GM23338 (cell line): ENCODE measurements around the gene ATP10A.

Source experiments
- EZH2phosphoT487 ChIP-seq: fragments of 200-600 bp; sonication (generic); IDR thresholded peaks from one replicate; pipeline ENCODE4 v1.8.1; 2018; ENCODE audit warnings: antibody characterized with exemption; ENCODE audit not compliant: unreplicated experiment
- POLR2AphosphoS5 ChIP-seq: IDR thresholded peaks from 2 replicates; pipeline ENCODE4 v1.6.1; 2016; ENCODE audit warnings: antibody characterized with exemption, low read depth
- TF ChIP-seq, protein P1 (sequence below), 2 experiments: fragments of 200-600 bp in 1 of 2; sonication (generic) in 1 of 2; conservative IDR thresholded peaks; 2 replicates each; pipeline versions ENCODE4 v1.5.1 to v1.6.1; 2016 to 2017; ENCODE audit warnings: antibody characterized with exemption in 2 of 2, low read depth in 2 of 2, mild to moderate bottlenecking in 2 of 2, moderate library complexity in 1 of 2

DNA sequence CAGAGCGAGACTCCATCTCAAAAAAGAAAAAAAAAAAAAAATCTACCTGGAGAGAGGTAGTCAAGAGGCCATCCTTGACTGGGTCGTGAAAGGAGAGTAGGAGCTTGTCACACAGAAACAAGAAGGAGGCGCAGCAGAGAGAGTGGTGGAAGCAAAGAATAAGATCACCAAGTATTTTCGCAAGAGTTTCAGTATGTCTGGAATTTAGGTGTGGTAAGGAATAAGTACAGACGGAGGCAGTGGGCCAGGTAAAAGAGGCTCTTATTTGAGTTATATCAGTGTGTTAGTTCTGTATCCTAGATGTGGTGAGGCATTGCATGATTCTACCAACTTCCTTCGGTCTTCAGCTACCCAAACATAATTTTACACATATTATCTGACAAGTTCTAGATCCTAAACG lies 14.6 kb upstream of the ATP10A start:
- TF ChIP-seq EZH2phosphoT487 (no peak), POLR2AphosphoS5 (no peak)
- TF ChIP-seq, protein P1, sequence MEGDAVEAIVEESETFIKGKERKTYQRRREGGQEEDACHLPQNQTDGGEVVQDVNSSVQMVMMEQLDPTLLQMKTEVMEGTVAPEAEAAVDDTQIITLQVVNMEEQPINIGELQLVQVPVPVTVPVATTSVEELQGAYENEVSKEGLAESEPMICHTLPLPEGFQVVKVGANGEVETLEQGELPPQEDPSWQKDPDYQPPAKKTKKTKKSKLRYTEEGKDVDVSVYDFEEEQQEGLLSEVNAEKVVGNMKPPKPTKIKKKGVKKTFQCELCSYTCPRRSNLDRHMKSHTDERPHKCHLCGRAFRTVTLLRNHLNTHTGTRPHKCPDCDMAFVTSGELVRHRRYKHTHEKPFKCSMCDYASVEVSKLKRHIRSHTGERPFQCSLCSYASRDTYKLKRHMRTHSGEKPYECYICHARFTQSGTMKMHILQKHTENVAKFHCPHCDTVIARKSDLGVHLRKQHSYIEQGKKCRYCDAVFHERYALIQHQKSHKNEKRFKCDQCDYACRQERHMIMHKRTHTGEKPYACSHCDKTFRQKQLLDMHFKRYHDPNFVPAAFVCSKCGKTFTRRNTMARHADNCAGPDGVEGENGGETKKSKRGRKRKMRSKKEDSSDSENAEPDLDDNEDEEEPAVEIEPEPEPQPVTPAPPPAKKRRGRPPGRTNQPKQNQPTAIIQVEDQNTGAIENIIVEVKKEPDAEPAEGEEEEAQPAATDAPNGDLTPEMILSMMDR (conservative IDR thresholded peaks at IDR 0.05; ENCODE audit: low read depth in 2 of 2): no peak
